K562 (cell line): ENCODE results near the gene PIGC.

Experiments used
- CTCF ChIP-seq, 3 experiments: IDR thresholded peaks in 2 of 3; conservative IDR thresholded peaks in 1 of 3; 2 replicates each; pipeline ENCODE4 v1.5.1; 2011 to 2012; ENCODE audit warnings: low read length in 3 of 3, mild to moderate bottlenecking in 3 of 3, control low read depth in 2 of 3, improper control_type of control experiment in 1 of 3, inconsistent platforms in 1 of 3, low read depth in 1 of 3, mixed read lengths in 1 of 3, moderate library complexity in 1 of 3; ENCODE audit not compliant: insufficient read depth in 2 of 3
- JUN ChIP-seq, 2 experiments: sonication (generic) in 1 of 2; formaldehyde crosslinking in 1 of 2; IDR thresholded peaks; 2 replicates each; pipeline versions ENCODE4 v1.6.1 to v1.8.0; 2012 to 2022; ENCODE audit warnings: borderline replicate concordance in 2 of 2, mild to moderate bottlenecking in 2 of 2, improper control_type of control experiment in 1 of 2, low read depth in 1 of 2, low read length in 1 of 2, missing genetic modification reagents in 1 of 2

GRCh38 chr1:172427191-172427590, 16.7 kb downstream of the PIGC start:
- no peak for TF ChIP-seq CTCF (IDR thresholded peaks at IDR 0.05 in 2 of 3, conservative IDR thresholded peaks at IDR 0.05 in 1 of 3; ENCODE audit: insufficient read depth in 2 of 3, low read depth in 1 of 3, low read length in 3 of 3)
- TF ChIP-seq JUN (IDR thresholded peaks at IDR 0.05; ENCODE audit: borderline replicate concordance, low read depth, low read length): no peak
- no peak for TF ChIP-seq JUN (CRISPR knock-in tag; IDR thresholded peaks at IDR 0.05; ENCODE audit: borderline replicate concordance)
